HepG2 (cell line): ENCODE results near the gene THSD1. TPM values are rescaled to one million over a fixed set of nuclear protein-coding genes. Genes with fewer than 3 reads are reported as not detected.
A peak's percentile ranks its signal among the peaks of the same experiment; 100 is the strongest.

ENCODE experiments used
- ATAD3A ChIP-seq: sonication (generic); formaldehyde crosslinking; IDR thresholded peaks from 2 replicates; pipeline ENCODE4 v1.4.0; 2020; ENCODE audit warnings: missing genetic modification reagents
- BRCA1 ChIP-seq: sonication (generic); formaldehyde crosslinking; IDR thresholded peaks from 2 replicates; pipeline ENCODE4 v1.4.0; 2020; ENCODE audit warnings: missing genetic modification reagents
- ELF1 ChIP-seq: sonication (generic); formaldehyde crosslinking; IDR thresholded peaks from 2 replicates; pipeline ENCODE4 v1.4.0; 2020; ENCODE audit warnings: missing genetic modification reagents
- EP300 ChIP-seq, 3 experiments: sonication (generic) in 1 of 3; formaldehyde crosslinking in 1 of 3; IDR thresholded peaks; 2 replicates each; pipeline versions ENCODE4 v1.5.1 to v1.6.1; 2011 to 2020; ENCODE audit warnings: low read depth in 2 of 3, low read length in 2 of 3, borderline replicate concordance in 1 of 3, improper control_type of control experiment in 1 of 3, mild to moderate bottlenecking in 1 of 3, missing genetic modification reagents in 1 of 3, moderate library complexity in 1 of 3
- HHEX ChIP-seq: IDR thresholded peaks from 2 replicates; pipeline ENCODE4 v1.6.1; 2016; ENCODE audit warnings: control low read depth
- KMT2B ChIP-seq: IDR thresholded peaks from 2 replicates; pipeline ENCODE4 v1.6.1; 2016; ENCODE audit warnings: missing genetic modification reagents, missing compliant biosample characterization
- MAF1 ChIP-seq: sonication (generic); formaldehyde crosslinking; IDR thresholded peaks from 2 replicates; pipeline ENCODE4 v1.5.0; 2020; ENCODE audit warnings: missing genetic modification reagents, borderline replicate concordance
- MXI1 ChIP-seq: IDR thresholded peaks from 3 replicates; pipeline ENCODE4 v1.6.1; 2012; ENCODE audit warnings: low read depth, low read length, inconsistent platforms, borderline replicate concordance
- NCOA5 ChIP-seq: sonication (generic); formaldehyde crosslinking; IDR thresholded peaks from 2 replicates; pipeline ENCODE4 v1.4.0; 2020; ENCODE audit warnings: missing genetic modification reagents
- NFIB ChIP-seq: sonication (generic); formaldehyde crosslinking; IDR thresholded peaks from 2 replicates; pipeline ENCODE4 v1.9.0; 2021; ENCODE audit warnings: missing genetic modification reagents, mild to moderate bottlenecking, borderline replicate concordance
- NR2F1 ChIP-seq, 2 experiments: fragments of 450-650 bp in 1 of 2; formaldehyde crosslinking in 1 of 2; IDR thresholded peaks; 2 replicates each; pipeline versions ENCODE4 v1.5.0 to v1.6.1; 2016 to 2020; ENCODE audit warnings: mild to moderate bottlenecking in 1 of 2, missing compliant biosample characterization in 1 of 2, missing genetic modification reagents in 1 of 2, moderate library complexity in 1 of 2
- NR2F2 ChIP-seq: IDR thresholded peaks from 2 replicates; pipeline ENCODE4 v1.6.1; 2012; ENCODE audit warnings: low read depth, inconsistent platforms, borderline replicate concordance
- SOX13 ChIP-seq, 3 experiments: fragments of 450-650 bp in 1 of 3; sonication (generic) in 1 of 3; formaldehyde crosslinking in 1 of 3; IDR thresholded peaks in 2 of 3; conservative IDR thresholded peaks in 1 of 3; 2 replicates each; pipeline versions ENCODE4 v1.5.0 to v1.6.1; 2016 to 2020; ENCODE audit warnings: antibody characterized with exemption in 1 of 3, mild to moderate bottlenecking in 1 of 3, missing compliant biosample characterization in 1 of 3, missing genetic modification reagents in 1 of 3, moderate library complexity in 1 of 3
- SOX5 ChIP-seq: IDR thresholded peaks from 2 replicates; pipeline ENCODE4 v1.6.1; 2016; ENCODE audit warnings: borderline replicate concordance
- ZBTB1 ChIP-seq: sonication (generic); formaldehyde crosslinking; IDR thresholded peaks from 2 replicates; pipeline ENCODE4 v1.4.0; 2020; ENCODE audit warnings: missing genetic modification reagents, borderline replicate concordance
- ZC3H4 ChIP-seq: sonication (generic); formaldehyde crosslinking; IDR thresholded peaks from 2 replicates; pipeline ENCODE4 v1.4.0; 2020; ENCODE audit warnings: missing genetic modification reagents, borderline replicate concordance
- ZFP62 ChIP-seq: sonication (generic); formaldehyde crosslinking; IDR thresholded peaks from 2 replicates; pipeline ENCODE4 v1.4.0; 2020; ENCODE audit warnings: missing genetic modification reagents
- ZFP90 ChIP-seq: sonication (generic); formaldehyde crosslinking; IDR thresholded peaks from 2 replicates; pipeline ENCODE4 v1.8.0; 2022; ENCODE audit warnings: missing genetic modification reagents, mild to moderate bottlenecking, inconsistent platforms, borderline replicate concordance
- ZNF510 ChIP-seq: sonication (generic); formaldehyde crosslinking; IDR thresholded peaks from 2 replicates; pipeline ENCODE4 v1.4.0; 2020; ENCODE audit warnings: low read depth, mild to moderate bottlenecking, missing genetic modification reagents
- ZNF549 ChIP-seq: sonication (generic); formaldehyde crosslinking; IDR thresholded peaks from 2 replicates; pipeline ENCODE4 v1.5.0; 2020; ENCODE audit warnings: missing genetic modification reagents
- ZNF672 ChIP-seq: sonication (generic); formaldehyde crosslinking; IDR thresholded peaks from 2 replicates; pipeline ENCODE4 v1.8.1; 2022; ENCODE audit warnings: missing genetic modification reagents
- polyA plus RNA-seq, 8 experiments: library from polyadenylated mRNA; depleted of rRNA in 3 of 8; stranded (reverse) in 7 of 8; unstranded in 1 of 8; fragments of >200 nt; fragmentation: Illumina TruSeq in 4 of 8; extraction: Trizol in 4 of 8; gene quantifications; 2 replicates each; pipeline versions ENCODE4 v1.2.1 to v1.2.3, GENCODE V29; 2011 to 2016; ENCODE audit warnings: low read depth in 4 of 8, missing spikeins in 1 of 8, mixed read lengths in 1 of 8; ENCODE audit not compliant: insufficient read depth in 1 of 8
- total RNA-seq, 5 experiments: library from RNA; depleted of rRNA; stranded (reverse); fragments of >200 nt; fragmentation: Illumina TruSeq; extraction: Trizol; gene quantifications; 2 replicates each; pipeline ENCODE4 v1.2.3, GENCODE V29; 2016; ENCODE audit warnings: low read depth in 1 of 5
- TF ChIP-seq, protein P1 (sequence below): IDR thresholded peaks from 2 replicates; pipeline ENCODE4 v1.6.1; 2016; ENCODE audit warnings: low read depth, control low read depth
- TF ChIP-seq, protein P2 (sequence below): sonication (generic); formaldehyde crosslinking; IDR thresholded peaks from 2 replicates; pipeline ENCODE4 v1.8.0; 2022; ENCODE audit warnings: mild to moderate bottlenecking, missing genetic modification reagents
- TF ChIP-seq, protein P3 (sequence below): IDR thresholded peaks from 2 replicates; pipeline ENCODE4 v1.4.0; 2020; ENCODE audit warnings: mild to moderate bottlenecking, missing genetic modification reagents

THSD1 gene
- total and polyA plus RNA-seq, 2 of the 13 experiments (the other 11 are each of a cell fraction or from before 2014, with no cell fraction given) = 0.11 to 0.15 TPM

DNA sequence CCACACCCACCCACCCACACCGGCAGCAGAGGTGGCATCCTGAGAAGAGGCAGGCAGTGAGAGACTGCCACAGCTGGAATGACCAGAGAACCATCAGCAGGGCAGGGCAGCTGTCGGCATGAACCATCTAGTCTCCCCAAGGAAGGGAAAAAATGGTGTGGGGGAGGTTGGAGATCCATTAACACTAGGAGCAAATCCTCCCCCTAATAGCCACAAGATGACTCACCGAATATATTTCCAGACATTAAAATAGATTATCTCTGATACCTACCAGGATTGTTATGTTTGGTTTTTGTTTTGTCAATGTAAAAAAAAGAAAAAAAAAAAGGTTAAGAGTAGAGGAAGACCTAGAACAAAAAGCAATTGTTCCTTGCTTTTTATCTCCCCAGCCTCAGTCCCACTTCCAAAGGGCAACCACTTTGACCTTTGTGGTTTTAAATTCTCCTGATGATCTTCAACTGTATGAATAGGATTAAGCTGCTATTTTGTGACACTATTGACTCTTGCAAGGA lies 34.2 kb downstream of the THSD1 start (continued):
- TF ChIP-seq, protein P1, sequence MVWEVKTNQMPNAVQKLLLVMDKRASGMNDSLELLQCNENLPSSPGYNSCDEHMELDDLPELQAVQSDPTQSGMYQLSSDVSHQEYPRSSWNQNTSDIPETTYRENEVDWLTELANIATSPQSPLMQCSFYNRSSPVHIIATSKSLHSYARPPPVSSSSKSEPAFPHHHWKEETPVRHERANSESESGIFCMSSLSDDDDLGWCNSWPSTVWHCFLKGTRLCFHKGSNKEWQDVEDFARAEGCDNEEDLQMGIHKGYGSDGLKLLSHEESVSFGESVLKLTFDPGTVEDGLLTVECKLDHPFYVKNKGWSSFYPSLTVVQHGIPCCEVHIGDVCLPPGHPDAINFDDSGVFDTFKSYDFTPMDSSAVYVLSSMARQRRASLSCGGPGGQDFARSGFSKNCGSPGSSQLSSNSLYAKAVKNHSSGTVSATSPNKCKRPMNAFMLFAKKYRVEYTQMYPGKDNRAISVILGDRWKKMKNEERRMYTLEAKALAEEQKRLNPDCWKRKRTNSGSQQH (CRISPR knock-in tag) = no peak
- TF ChIP-seq ZNF510 (CRISPR knock-in tag) (no peak), ZBTB1 (CRISPR knock-in tag) (no peak), ZFP90 (CRISPR knock-in tag) (no peak), NCOA5 (CRISPR knock-in tag) (no peak), HHEX (CRISPR knock-in tag) (peak; percentile 58; the same call in 1 of the 2 replicates), NR2F1 (CRISPR knock-in tag; IDR thresholded peaks at IDR 0.05) (peak in 1 of 2 experiments; percentile 82; a peak in 2 of 4 replicates), NR2F2 (peak; percentile 67; the same call in 1 of the 2 replicates), SOX13 (IDR thresholded peaks at IDR 0.05) (no peak), SOX13 (CRISPR knock-in tag; conservative IDR thresholded peaks at IDR 0.05 in 1 of 2, IDR thresholded peaks at IDR 0.05 in 1 of 2) (peak in 1 of 2 experiments; percentile 84; a peak in 2 of 4 replicates), ZNF672 (CRISPR knock-in tag) (no peak), MXI1 (no peak), KMT2B (CRISPR knock-in tag) (no peak), ZFP62 (CRISPR knock-in tag) (no peak), ZC3H4 (CRISPR knock-in tag) (no peak), EP300 (IDR thresholded peaks at IDR 0.05; ENCODE audit: low read depth in 2 of 2, low read length in 2 of 2) (no peak), EP300 (CRISPR knock-in tag; IDR thresholded peaks at IDR 0.05; ENCODE audit: borderline replicate concordance) (no peak), MAF1 (no peak), NFIB (CRISPR knock-in tag) (no peak), ZNF549 (CRISPR knock-in tag) (no peak), BRCA1 (CRISPR knock-in tag) (no peak), ELF1 (no peak), SOX5 (CRISPR knock-in tag) (peak; percentile 65; the same call in 1 of the 2 replicates), ATAD3A (no peak)
- TF ChIP-seq, protein P2, sequence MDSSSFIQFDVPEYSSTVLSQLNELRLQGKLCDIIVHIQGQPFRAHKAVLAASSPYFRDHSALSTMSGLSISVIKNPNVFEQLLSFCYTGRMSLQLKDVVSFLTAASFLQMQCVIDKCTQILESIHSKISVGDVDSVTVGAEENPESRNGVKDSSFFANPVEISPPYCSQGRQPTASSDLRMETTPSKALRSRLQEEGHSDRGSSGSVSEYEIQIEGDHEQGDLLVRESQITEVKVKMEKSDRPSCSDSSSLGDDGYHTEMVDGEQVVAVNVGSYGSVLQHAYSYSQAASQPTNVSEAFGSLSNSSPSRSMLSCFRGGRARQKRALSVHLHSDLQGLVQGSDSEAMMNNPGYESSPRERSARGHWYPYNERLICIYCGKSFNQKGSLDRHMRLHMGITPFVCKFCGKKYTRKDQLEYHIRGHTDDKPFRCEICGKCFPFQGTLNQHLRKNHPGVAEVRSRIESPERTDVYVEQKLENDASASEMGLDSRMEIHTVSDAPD (CRISPR knock-in tag) = no peak
- TF ChIP-seq, protein P3, sequence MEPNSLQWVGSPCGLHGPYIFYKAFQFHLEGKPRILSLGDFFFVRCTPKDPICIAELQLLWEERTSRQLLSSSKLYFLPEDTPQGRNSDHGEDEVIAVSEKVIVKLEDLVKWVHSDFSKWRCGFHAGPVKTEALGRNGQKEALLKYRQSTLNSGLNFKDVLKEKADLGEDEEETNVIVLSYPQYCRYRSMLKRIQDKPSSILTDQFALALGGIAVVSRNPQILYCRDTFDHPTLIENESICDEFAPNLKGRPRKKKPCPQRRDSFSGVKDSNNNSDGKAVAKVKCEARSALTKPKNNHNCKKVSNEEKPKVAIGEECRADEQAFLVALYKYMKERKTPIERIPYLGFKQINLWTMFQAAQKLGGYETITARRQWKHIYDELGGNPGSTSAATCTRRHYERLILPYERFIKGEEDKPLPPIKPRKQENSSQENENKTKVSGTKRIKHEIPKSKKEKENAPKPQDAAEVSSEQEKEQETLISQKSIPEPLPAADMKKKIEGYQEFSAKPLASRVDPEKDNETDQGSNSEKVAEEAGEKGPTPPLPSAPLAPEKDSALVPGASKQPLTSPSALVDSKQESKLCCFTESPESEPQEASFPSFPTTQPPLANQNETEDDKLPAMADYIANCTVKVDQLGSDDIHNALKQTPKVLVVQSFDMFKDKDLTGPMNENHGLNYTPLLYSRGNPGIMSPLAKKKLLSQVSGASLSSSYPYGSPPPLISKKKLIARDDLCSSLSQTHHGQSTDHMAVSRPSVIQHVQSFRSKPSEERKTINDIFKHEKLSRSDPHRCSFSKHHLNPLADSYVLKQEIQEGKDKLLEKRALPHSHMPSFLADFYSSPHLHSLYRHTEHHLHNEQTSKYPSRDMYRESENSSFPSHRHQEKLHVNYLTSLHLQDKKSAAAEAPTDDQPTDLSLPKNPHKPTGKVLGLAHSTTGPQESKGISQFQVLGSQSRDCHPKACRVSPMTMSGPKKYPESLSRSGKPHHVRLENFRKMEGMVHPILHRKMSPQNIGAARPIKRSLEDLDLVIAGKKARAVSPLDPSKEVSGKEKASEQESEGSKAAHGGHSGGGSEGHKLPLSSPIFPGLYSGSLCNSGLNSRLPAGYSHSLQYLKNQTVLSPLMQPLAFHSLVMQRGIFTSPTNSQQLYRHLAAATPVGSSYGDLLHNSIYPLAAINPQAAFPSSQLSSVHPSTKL = peak; percentile 29; the same call in 1 of the 2 replicates
